Right lobe of liver (tissue), 4 donors: ENCODE data around the gene STMN3.

Experiments
- CTCF ChIP-seq, 4 donors: fragments of 200-600 bp in 3 of 4; fragments of 450-650 bp in 1 of 4; IDR thresholded peaks; one replicate each; pipeline versions ENCODE4 v1.5.1 to v1.8.0; 2016 to 2022; ENCODE audit warnings: antibody characterized with exemption in 4 of 4, mild to moderate bottlenecking in 2 of 4
- POLR2A ChIP-seq: fragments of 450-650 bp; IDR thresholded peaks from one replicate; pipeline ENCODE4 v1.6.1; 2017; ENCODE audit warnings: antibody characterized with exemption, mild to moderate bottlenecking
- donor health status: DM: no; HTN: no; CAD: no.
- donor health status: DM: no; HTN: no; CAD: no.
- donor health status: DM: no; HTN: yes; CAD: no.

GRCh38 chr20:63626424-63627128 is 26.6 kb downstream of the STMN3 start, which contains the start of gene GMEB2:
- TF ChIP-seq POLR2A (no peak), CTCF (IDR thresholded peaks at IDR 0.05) (no peak)
